Neural progenitor cell (in vitro differentiated cells): ENCODE data around the gene SMPD3.

Experiments used
- CTCF ChIP-seq: fragments of 200-600 bp; sonication (generic); IDR thresholded peaks from 2 replicates; pipeline ENCODE4 v1.5.1; 2017; ENCODE audit warnings: antibody characterized with exemption, mild to moderate bottlenecking
- EZH2 ChIP-seq: fragments of 200-600 bp; sonication (generic); IDR thresholded peaks from 2 replicates; pipeline ENCODE4 v1.6.1; 2017; ENCODE audit warnings: antibody characterized with exemption, mild to moderate bottlenecking, moderate library complexity
- EZH2phosphoT487 ChIP-seq: fragments of 200-600 bp; sonication (generic); IDR thresholded peaks from 2 replicates; pipeline ENCODE4 v1.6.1; 2017; ENCODE audit warnings: antibody characterized with exemption

- TF ChIP-seq EZH2 = no peak
- no peak for TF ChIP-seq EZH2phosphoT487
- no peak for TF ChIP-seq CTCF
Observed at GRCh38 chr16:68351991-68352431, 96.3 kb downstream of the SMPD3 start.
